GM21717 (cell line): ENCODE data around the gene C1GALT1.
"Not testable (repeated sequence)": the region's sequence is repeated elsewhere in the genome, so short reads cannot be mapped to it uniquely, and the experiment has no call there.

ENCODE experiments used
- ATAC-seq: cut with Tn5 transposase; IDR thresholded peaks from one replicate; pipeline ENCODE4 v1.9.1; 2021; ENCODE audit warnings: mild to moderate bottlenecking, moderate library complexity; ENCODE audit not compliant: unreplicated experiment

The C1GALT1 gene

GRCh38 chr7:7199592-7199991, 17.2 kb downstream of the C1GALT1 start:
- not testable (repeated sequence) for ATAC-seq

DNA sequence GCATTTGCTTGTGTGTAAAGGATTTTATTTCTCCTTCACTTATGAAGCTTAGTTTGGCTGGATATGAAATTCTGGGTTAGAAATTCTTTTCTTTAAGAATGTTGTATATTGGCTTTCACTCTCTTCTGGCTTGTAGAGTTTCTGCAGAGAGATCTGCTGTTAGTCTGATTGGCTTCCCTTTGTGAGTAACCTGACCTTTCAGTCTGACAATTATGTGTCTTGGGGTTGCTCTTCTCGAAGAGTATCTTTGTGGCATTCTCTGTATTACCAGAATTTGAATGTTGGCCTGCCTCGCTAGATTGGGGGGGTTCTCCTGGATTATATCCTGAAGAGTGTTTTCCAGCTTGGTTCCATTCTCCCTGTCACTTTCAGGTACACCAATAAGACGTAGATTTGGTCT, 17.9 kb downstream of the C1GALT1 start:
- not testable (repeated sequence) for ATAC-seq

DNA sequence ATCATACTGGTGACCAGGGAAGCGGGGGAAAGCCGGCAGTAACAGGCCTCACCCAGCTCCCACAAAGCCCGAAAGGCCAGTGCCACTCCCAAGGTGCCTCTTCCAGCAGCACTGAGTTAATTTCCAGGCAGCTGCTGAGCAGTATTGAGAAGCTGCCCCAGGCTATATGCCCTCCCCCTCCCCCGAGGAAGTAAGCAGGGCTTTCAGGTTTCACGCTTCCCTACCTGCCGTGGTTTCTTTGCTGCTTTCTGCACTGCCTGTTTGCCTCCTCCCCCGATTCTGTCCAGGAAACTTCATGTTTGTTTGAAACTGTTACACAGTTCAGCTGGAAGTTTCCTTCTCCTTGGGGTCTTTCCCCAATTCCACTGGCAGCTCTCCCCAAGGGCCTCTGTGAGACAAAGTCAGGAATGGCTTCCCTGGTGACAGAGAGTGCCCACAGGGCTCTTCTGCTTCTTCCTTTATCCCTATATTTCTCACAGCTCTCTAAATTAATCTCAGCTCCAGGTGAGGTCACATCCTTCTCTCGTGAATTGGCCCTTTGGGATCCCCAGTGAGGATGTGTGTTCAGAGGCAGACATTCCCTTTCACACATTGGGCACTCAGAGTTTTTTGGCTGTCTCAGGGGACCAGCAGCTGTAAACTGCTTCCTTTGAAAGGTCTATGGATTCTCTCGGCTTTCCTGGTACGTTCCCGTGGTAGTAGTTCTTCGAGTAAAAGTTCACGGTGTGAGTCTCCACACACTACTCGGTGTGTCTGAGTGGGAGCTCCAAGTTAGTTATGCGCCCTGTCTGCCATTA, 19.4 kb downstream of the C1GALT1 start:
- ATAC-seq: peak; percentile 97

- ATAC-seq: no peak
Observed at GRCh38 chr7:7202375-7202720, 20.0 kb downstream of the C1GALT1 start.

- no peak for ATAC-seq
Observed at GRCh38 chr7:7203813-7204575, 21.6 kb downstream of the C1GALT1 start.

GRCh38 chr7:7207876-7208275, 25.5 kb downstream of the C1GALT1 start:
- ATAC-seq: no peak

DNA sequence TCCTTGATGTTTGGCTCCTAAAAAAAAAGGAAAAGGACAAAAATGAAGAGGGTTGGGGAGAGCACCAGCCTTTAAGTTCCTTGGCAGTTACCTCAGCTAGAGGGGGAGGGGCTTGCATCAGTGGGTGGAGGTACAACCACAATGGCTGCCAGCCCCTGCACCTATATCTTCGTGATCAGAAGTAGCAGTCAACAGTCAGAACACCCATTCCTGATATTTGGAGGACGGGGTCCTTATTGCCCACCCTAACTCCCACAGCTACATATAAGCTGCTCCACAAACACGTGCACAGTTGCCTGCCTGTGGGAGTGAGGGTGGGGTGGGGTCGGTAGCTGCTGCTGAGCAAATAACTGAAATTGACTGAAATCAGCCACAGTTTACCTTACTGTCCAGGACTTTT, 26.2 kb downstream of the C1GALT1 start:
- ATAC-seq: no peak

GRCh38 chr7:7209412-7210050, 27.2 kb downstream of the C1GALT1 start:
- no peak for ATAC-seq

GRCh38 chr7:7210475-7211237, 28.3 kb downstream of the C1GALT1 start:
- no peak for ATAC-seq

DNA sequence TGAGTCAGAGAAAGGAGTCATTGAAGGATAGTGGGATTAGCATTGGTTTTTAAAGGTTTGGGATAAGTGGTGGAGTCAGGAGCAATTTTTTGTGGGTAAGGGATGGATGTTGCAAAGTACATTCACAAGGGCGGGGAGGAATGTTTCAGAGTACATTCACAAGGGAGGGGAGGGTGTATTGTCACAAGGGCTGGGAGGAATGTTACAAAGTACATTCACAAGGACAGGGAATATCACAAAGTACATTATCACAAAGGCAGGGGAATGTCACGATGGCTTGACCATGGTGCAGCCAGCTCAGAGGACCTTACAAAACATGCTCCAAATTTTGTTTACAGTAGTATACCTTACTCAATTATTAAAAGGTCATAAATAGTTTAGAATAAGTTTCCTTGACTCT, 30.3 kb downstream of the C1GALT1 start:
- ATAC-seq: no peak

DNA sequence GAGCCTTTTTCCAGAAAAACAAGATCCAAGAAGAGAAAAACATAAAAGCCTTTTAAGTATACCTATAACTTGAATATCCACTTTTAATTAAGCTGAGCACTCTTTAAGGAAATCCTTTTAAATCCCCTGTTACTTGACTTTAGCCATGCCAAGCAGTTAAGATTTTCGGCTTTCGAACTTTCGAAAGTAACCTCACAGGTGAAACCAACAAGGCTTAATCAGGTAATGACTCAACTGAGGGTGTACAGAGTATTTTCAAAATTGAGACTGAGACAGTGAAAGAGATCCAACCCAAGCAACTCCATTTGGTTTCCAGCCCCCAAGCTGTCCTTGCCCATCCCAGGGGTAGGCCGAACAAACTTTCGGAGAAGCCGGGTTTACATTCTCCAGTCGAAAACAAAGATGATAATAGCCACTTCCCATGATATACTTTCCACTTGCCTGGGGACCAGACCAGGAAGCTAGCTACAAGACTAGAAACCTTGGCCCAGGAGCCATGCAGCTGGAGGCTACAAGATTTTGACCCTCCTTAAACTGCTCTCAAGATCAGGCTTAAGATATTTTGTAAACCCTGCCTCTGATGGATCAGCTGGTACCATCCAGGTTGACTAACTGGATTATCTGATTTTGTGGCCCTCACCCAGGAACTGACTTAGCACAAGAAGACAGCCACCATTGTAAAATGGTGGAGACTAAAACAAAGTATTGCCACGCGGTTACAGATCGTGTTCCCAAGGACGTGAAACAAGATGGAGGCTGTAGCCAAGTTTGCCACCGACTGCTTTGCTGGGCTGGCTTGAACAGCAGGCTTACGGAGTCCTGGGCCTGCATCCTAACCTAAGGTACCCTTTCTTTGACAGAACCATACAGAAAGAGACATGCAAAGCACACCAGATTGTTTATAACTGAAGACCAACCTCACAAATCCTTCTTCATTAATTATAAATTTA, 32.3 kb downstream of the C1GALT1 start:
- no peak for ATAC-seq

DNA sequence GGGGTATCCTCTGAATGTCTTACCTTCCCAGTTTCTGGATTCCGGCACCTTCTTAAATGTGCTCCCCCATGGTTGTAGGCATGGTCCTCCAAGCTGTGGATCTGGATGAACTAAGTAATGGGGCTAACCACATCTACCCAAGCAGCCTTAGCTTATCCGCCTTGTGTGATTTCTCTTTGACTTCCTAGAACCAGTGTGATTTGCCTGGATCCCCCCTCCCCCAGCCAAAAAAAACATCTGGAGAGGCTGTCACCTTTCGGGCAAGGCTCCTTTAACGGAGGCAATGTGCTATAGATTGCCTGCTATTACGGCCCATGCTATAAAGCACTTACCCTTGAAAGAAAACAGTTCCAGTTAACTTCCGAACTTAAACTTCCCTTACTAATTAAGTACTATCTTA, 33.9 kb downstream of the C1GALT1 start:
- ATAC-seq: no peak

DNA sequence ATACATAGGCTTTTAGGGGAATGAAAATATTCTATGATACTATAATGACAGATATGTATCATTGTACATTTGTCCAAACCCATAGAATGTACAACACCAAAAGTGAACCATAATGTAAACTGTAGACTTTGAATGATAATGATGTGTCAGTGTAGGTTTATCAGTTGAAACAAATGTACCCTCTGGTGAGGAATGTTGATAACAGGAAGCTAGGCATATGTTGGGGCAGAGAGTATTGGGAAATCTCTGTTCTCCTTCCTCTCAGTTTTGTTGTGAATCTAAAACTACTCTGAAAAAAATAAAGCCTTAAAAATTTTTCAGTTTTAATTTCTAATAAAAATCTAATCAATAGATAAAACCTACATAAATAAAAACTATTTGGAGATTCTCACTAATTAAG, 36.9 kb downstream of the C1GALT1 start:
- ATAC-seq: no peak

GRCh38 chr7:7220821-7221220, 38.5 kb downstream of the C1GALT1 start:
- no peak for ATAC-seq

DNA sequence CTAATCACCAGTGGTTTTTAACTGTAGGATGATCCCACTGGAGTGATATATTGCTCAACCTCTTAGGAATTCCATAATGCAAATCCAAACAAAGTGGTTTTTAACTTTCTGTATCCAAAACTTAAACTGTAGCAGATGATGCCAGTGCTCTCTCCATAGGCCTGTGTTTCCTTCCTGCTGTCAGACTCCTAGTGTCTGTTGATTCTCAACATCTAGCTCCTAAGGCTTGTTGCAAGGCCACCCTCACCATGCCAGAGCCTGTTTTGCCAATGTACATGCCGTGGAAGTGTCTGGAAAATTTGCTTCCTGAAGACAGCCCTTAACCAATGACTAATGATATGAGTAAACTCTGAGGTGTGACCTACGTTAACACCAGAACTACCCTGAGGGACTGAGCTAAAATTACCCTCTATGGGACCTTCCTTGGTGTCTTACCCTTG, 39.3 kb downstream of the C1GALT1 start:
- ATAC-seq: no peak

GRCh38 chr7:7223250-7223649, 40.9 kb downstream of the C1GALT1 start:
- ATAC-seq: no peak

DNA sequence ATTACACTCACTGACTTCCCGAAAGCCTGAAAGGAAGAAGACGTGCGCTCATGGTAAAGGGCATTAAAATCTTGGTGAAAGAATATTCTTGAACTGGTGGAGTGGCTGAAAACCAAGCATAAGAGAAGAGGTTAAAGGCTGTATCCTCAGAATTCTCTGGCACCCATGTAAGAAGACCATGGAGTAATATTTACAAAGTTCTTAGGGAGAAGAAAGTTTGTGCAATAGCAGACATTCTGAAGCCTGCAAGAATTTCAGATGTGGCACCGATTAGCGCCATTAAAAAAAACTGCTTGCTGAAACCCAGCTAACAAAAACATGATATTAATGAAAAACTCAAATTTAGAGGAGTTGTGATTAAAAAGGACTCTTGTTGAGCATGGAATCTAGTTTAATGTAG, 44.1 kb downstream of the C1GALT1 start:
- no peak for ATAC-seq

GRCh38 chr7:7228472-7228871, 46.1 kb downstream of the C1GALT1 start:
- ATAC-seq: no peak

DNA sequence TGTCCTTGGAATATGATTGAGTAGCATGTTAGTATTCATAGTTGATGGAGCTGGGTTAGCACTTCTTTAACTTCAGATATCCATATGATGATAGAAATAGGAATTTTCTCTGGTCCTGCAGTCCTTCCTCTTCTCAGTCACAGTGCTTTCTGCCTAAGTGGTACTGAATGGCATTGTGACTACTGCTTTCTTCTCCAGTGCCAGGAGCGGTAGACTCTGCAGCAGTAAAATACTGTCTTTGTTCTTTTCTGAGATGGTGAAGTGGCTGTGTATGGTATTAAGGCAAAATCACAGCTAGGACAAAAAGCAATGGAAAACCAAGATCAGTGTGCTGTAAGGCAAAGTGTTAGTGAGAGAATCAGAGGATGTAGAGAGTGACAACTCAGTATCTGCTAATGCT, 46.6 kb downstream of the C1GALT1 start:
- ATAC-seq: no peak

DNA sequence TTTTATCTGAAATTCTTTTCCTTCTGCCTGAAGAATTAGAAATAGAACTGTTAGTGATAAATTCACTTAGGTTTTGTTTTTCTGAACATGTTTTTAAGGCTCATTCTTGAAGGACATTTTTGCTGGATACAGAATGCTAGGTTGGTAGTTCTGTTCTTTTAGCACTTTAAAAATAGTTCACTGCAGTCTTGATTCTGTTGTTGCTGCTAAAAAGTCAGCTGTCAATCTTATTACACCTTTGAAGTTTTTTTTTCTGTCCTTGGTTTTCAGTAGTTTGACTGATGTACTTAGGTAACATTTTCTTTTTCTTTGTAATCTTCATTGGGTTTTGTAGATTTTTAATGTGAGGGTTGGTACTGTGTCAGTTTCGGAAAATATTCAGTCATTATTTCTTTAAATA, 48.7 kb downstream of the C1GALT1 start:
- no peak for ATAC-seq
